ENCODE results near the gene FBXO31.

FBXO31 gene

DNA sequence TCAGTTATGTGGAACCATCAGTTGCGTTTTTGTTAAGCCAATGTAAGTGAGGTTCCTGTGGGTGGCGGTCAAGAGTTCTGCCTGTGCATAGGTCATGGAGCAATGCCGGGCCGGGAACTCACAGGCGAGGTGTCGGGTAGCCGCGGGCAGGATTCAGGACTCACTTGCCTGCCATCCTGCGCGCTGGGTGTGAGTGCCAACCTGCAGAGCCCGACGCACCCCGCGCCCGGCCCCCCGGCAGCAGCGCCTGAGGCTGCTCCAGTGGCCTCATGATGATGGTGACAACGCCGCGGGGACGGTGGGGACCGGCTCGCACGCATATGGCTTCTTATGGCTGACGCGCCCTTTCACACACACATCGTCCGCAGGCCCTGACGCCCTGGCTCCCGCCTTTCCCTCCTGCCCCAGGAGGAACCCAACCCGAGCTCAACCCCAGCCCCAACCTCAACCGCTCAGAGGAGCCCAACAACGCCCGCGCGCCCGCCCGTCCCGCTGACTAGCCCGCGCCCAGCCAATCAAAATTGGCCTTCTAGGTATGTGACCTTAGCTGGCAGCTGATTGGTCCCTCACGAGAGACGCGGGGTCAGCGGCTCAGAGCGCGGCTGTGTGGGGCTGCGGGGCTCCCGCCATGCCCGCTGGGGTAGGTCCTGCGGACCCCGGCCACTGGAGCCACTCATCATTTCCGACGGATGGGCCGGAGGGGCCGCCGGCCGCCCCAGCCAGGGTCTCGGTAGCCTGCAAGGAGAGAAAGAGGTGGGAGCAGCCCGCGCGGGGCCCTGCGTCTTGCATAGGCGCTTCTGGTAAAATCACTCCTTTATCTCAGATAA is 66.4 kb downstream of the FBXO31 start, which contains the start of gene C16orf95:
Gene C16orf95, minus strand, starts transcription at position 470 of the 827 bp plus-strand sequence. Its CDS starts 150 bp downstream, at position 320.
- in situ Hi-C loops (cut with HindIII; ENCODE audit: low sequenced_read_pairs): no loop called here

DNA sequence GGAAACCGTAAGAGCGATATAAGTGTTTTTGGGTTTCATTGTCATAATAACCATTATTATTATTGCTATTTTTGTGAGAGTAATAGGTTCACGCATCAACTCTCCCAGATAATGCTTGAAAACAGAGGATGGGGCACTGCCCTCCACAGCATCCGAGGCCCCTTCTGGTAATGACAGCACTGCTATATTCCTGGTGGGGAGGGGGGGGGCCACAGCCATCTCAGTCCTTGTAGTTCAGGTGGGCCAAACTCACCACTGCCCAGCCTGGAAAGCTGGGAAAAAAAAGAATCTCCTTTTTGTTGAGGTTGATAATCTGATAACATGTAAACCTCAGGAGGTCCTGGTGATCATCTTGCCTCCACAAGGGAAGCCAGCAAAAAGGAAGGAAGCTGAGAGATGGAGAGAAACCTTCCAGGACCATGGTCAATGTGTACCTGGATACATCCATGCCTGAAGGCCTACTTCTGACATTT is 67.1 kb downstream of the FBXO31 start:
- in situ Hi-C loops (cut with HindIII; ENCODE audit: low sequenced_read_pairs): no loop called here

DNA sequence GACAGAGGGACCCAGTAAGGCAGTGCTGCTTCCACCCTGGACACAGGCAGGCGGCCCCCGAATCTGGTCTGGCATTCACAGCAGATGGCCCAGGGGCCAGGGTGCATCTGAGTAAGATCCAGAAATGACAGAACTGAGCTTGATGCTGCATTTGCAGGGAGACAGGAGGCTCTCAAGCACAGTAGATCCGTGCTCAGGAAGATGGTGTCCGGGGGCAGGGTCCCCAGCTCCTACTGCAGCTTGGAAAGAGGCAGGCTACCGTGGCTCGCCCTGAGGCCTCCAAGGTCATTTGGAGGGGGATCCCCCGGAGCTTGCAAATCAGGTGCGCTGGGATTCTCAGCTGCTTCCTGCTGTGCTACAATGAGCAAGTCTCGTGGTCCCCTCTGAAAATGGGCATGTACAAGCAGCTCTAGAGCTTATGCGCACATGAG is 68.6 kb downstream of the FBXO31 start:
- in situ Hi-C loops (cut with HindIII; ENCODE audit: low sequenced_read_pairs): no loop called here

DNA sequence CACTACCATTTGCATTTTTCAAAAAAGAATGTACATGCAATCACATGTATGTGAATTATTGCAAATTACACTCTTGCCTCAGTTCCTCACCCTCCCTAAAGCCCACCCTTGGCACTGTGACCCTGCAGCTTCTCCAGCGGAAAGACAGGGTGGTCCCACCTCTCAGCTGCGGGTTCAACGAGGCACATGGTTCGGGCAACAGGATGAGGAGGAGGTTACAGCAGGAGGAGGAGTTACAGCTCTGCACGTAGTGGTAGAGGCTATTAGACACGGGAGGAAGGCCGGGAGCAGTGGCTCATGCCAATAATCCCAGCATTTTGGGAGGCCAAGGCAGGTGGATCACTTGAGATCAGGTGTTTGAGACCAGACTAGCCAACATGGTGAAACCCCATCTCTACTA is 71.6 kb downstream of the FBXO31 start:
- in situ Hi-C loops (cut with HindIII; ENCODE audit: low sequenced_read_pairs): no loop called here

DNA sequence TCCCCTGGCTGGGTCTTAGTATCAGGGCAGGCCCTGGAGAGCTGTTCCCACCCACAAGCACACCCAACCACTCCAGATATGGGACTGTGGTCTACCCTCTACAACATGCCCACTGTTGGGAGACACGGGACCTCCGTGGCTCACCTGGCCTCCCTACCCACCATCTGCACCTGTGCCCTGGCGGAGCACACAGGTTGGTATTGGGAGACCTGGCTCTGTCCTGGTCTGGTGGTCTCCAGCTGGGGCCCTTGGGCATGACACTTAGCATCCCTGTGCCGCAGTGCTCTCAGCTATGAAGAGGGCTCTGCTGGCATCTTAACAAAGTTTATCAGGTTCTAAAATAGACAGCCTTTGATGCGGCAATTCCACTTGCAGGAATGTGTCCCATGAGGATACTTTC is 72.2 kb downstream of the FBXO31 start:
- in situ Hi-C loops (cut with HindIII; ENCODE audit: low sequenced_read_pairs): no loop called here

DNA sequence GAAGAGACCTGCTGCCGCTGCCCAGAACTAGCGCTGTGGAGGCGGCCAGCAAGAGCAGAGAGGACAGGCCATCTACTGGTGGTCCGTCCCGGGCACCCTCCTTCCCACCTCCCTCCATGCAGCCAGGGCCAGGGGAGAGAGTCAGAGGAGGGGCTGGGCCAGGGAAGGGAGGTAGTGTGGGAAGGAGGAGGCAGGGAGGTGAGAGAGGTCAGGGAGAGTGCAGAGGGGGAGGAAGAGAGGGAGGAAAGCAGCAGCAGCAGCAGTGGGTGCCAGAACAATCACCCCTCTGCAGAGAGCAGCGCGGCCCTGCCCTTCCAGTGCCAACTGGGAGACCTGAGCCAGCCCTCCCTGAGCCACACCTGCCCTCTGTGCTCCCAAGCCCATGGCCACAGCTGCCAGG is 73.0 kb downstream of the FBXO31 start:
- in situ Hi-C loops (cut with HindIII; ENCODE audit: low sequenced_read_pairs): no loop called here

DNA sequence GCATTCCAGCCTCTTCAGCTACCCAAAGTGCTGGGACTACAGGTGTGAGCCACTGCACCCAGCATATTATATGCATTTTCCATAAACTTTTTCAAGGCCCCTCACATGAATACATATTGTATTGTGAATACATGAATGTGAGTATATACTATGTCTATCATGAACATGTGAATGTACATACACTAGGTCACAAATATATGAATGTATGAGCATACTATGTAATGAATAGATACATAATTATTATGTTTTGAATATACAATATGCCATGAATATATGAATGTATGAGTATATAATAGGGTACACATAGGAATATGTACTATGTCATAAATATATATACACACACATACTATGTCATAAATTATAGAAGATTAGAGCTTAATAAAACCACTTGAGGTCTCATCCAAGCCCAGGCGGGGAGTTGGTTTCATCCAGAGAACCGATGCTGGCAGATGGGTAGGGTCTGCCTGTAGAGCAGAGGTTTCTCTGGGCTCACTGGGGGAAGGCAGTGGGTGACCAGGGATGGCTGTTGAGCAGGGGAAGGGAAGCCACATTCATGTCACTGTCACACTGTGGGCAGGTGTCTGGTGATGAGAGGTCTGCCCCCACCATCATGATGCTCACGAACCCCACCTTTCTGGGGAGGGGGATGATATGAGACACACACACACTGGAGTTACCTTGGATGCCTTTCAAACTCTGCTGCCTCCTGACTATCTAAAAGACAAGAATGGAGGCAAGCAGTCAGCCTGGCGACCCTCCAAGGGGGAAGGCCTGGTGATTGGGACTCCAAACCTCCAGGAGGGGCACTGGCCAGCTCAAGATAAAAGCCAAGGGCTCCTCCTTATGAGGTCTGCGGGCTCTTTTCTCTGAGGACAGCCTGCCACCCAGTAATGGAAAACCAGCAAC is 73.7 kb downstream of the FBXO31 start:
- in situ Hi-C loops (cut with HindIII; ENCODE audit: low sequenced_read_pairs): no loop called here

DNA sequence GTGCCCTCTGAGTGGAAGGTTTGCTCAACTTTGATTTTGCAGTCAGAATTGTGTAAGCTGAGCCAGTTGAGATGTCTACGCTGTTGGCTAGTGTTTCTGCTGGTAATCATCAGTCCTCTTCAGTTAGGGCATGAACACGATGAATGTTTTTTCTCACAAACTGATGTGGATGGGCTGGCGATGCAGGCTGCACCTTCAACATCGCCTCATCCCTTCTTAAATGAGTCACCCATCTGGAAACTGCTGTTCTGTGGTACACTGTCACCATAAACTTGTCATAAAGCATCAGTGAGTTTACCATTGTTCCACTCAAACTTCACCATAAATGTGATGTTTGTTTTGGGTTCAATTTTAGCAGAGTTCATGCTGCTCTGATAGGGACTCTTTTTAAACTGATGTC is 74.8 kb downstream of the FBXO31 start:
- in situ Hi-C loops (cut with HindIII; ENCODE audit: low sequenced_read_pairs): no loop called here

DNA sequence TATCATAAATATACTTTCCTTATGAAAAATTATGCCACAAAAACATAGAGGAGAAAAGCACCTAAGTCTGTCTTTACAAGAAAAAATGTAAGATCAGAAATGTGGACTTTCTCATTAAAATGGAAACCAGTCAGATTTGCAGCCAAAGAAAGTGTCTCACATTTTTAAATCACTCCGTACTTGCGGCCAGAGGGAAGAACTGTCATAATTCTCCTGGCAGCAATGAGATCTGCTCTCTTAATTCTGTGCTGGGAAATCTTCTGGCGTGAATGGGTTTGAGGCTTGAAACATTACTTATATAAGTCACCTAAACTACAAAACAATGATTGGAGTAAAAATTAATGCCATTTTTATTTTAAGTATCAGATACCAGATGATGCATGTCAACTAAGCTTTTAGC is 77.1 kb downstream of the FBXO31 start:
- in situ Hi-C loops (cut with HindIII; ENCODE audit: low sequenced_read_pairs): no loop called here

DNA sequence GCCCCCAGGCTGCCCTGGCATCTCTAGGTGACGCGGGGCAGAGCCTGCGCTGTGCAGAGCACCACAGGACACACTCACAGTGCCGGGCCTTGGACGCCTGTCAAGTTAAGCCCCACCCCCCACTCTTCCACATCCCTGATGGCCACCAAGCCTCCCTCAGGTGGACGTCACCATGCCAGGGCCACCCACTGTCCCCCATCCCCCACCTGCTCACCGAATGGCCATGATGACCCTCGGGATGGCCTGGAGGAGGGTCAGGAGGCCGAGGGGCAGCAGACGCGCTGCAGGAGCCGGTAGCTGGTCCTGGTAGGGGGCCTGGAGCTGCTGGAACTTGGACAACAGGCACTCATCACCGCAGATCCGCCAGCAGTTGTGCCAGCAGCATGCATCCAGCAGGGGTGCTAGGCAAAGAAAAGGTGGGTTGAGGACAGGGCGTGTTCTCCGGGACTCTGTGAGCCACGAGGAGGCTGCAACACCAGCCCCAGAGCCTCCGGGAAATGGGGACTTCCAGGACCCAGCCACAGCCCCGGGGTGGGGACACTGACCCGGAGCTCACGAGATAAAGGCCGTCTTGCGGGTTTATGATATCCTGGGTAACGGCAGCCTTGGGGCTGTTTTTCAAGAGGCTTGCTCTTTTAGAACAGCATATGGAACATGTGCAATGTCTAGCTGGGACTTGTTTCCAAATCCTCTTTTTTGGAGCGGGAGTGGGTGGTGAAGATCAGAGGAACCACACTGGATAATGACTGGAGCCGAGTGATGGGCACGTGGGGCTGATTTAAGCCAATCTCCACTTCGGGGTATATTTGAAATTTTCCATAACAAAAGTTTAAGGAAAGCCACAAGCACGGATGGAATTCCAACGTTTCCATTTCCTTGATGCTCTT is 77.8 kb downstream of the FBXO31 start:
- in situ Hi-C loops (cut with HindIII; ENCODE audit: low sequenced_read_pairs): no loop called here

DNA sequence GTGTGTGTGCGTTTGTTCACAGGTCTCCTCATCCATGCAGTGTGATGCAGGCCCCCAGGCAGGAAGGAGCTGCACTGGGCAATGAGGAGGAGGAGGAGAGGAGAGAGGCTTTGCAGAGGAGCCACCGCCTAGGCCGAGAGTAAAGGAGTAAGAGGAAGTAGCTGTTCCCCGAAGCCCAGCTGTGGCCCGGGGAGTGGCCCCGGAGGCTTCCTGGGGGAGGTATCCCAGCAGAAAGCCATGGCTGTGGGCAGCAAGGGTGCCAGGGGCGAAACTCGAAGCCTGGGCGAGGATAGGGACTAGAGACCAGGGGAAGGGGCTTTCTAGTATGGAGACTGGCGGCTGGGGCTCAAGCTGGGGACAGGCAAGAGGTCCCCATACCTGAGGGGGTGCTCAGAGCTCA is 78.6 kb downstream of the FBXO31 start:
- in situ Hi-C loops (cut with HindIII; ENCODE audit: low sequenced_read_pairs): no loop called here

DNA sequence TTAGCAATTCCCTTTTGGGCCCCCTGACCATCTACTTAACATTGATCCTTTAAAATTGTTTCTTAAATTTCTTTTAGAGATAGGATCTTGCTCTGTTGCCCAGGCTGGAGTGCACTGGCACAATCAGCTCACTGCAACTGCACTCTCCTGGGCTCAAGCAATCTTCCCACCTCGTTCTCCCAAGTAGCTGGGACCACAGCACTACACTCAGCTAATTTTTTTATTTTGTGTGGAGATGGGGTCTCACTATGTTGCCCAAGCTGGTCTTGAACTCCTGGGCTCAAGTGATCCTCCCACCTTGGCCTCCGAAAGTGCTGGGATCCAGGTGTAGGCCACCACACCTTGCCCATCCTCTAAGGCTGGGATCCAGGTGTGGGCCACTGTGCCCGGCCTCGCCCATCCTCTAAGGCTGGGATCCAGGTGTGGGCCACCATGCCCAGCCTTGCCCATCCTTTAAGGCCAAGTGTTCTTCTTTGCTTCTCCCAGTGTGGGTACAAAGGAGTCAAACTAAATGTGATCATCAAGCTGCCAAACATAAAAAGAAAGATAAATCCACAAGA is 79.5 kb downstream of the FBXO31 start:
- in situ Hi-C loops (cut with HindIII; ENCODE audit: low sequenced_read_pairs): no loop called here

DNA sequence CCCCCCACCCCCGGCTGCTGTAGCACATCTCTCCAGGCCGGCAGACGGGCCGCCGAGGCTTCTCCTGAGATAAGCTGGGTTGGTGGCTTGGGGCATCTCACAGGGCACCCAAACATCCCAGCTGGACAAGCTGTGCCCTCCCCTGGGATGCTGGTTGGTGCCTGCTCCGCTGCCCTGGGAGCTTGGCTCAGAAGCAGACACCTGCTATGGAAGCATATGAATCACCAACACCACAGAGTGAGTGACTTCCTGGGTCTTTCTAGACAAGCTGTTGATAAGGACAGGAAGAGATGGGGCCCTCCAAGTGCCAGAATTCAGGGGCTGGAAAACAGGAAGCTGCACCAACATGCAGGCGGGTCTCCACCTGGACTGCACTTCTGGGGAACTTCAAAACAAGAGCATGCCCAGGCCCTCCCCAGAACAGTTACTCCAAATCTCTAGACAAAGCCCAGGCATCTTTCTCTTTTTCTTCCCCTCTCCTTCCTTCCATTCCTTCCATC is 80.1 kb downstream of the FBXO31 start:
- in situ Hi-C loops (cut with HindIII; ENCODE audit: low sequenced_read_pairs): no loop called here

DNA sequence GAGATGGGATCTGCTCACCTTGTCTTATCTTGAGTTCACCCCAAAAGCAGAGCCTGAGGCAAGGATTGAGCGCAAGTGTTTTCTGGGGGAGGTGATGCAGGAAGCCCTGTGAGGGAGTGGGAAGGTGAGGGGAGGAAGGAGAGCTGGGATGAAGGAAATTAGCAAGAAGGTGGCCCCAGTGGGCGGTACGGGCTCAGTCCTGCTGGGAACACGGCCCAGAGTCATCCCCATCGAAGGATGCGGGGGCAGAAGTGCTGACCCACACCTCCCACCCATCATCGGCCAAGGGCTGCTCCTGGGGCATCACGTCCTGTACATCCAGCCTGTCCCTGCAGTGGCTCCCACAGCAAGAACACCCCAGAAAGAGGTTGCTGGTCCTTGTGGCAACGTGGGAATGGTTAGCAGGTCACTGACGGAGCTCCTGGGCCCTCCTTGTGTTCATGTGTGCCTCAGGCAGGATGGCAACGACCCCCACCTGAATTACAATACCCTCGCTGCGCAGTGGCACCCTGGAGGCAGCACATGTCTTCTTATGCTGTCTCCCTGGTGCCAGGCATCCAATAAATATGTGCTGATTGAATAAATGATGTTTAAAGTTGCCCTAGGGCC is 84.6 kb downstream of the FBXO31 start:
- in situ Hi-C loops (cut with HindIII; ENCODE audit: low sequenced_read_pairs): no loop called here

DNA sequence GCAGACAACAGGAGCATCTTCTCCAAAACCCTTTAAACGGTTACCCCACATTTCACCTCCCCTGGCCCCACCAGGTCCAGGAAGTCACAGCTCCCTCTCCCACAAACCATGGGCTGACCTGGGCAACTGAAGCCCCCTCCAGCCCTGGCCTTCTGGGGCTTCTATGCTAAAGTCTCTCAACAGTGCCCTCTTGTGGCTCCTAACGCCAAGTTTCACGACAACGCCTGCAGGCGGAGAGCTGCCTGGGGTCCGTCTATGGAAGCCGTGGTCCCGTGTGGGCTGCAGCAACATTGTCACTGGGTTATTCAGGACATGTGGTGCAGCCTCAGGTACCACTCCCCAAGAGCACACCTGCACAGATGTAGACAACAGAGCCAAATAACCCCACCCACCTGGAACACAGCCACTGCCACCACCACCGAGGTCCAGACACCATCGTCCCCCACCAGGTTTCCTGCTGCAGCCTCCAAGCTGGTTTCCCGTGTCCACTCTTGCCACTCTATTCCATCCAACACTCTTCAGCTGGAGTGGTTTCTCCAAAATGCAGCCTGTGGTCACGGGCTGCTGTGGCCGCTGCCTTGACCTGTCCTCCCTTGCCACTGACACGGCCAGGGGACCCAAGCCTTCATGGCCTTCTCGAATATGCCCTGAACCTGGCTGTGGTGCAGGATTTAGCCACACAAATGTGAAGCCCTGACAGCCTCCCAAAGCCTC is 85.5 kb downstream of the FBXO31 start:
- in situ Hi-C loops (cut with HindIII; ENCODE audit: low sequenced_read_pairs): no loop called here

DNA sequence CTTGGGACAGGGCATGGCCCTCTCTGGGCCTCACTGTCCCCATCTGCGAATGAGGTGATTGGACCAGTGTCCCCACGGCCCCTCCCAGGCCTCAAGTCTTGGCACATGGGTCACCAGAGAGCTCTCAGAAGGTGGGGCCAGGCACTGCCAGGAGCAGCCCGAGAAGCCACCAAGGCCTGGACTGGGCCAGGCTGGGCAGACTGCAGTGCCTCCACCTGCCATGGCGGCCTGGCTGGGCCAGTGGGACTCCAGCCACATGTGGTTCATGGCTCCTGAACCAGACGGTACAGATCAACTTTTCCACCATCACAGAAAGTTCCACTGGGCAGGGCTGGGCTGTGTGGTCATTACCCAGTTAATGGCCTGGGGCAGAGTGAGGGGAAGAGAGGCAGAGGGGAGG is 86.2 kb downstream of the FBXO31 start:
- in situ Hi-C loops (cut with HindIII; ENCODE audit: low sequenced_read_pairs): no loop called here

DNA sequence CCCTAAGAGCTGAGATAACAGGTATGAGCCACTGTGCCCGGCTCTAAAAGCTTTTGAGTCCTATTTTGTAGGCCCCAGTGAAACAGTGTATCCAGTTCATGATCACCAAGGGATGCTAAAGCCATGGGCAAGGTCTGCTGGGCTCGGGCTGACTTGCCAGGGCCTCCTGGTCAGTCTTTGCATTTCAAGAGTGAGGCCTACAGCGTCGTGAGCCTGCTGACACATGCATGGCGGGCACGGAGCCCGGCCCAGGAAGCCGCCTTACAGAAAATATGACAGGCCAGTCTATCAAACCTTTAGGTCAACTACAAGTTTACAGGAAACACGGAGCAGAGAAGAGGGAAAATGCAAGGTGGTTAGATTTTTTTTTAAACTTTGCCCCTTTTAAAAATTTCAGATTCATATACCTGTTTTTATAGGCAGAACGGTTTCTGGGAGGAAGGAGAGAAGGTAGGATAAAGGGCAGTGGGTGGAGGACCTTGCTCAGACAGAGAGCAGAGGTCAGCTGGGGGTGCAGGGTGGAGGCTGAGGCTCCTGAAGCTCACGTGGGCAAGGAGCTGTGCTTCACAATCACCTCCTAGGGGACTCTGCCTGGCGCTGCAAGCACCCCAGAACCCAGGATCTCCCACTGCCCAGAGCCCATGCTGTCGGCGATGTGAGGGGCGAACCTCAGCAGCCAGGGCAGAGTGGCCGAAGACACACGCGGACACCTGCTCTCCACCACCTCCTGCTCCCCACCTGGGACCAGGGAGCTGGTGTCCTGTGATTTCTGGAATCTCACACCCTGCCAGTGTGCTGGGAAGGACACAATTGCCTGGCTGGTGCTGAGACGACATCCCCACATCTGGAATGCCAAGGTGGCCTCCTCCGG is 87.7 kb downstream of the FBXO31 start:
- in situ Hi-C loops (cut with HindIII; ENCODE audit: low sequenced_read_pairs): no loop called here

DNA sequence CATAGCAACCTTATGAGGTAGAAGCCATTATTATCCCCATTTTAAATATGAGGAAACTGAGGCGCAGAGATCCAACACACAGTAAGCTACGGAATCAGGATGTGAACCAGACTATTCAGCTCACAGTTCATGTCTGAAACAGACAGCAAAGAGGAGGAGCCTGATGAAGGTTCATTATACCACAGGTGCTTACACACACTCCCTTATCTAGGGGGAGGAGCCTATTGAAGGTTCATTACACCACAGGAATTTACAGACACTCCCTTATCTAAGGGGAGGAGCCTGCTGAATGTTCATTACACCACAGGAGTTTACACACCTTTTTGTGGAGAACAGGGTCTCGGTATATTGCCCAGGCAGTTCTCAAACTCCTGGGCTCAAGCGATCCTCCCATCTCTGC is 88.3 kb downstream of the FBXO31 start:
- in situ Hi-C loops (cut with HindIII; ENCODE audit: low sequenced_read_pairs): no loop called here

Measured in DLD1 (cell line).